HUES64 (cell line): ENCODE results near the gene ZNF483.
A peak's percentile ranks its signal among the peaks of the same experiment; 100 is the strongest.
"Not testable (repeated sequence)": the region's sequence is repeated elsewhere in the genome, so short reads cannot be mapped to it uniquely, and the experiment has no call there.

Experiments used
- H3K27ac ChIP-seq: 2 replicates; pipeline ENCODE4 v1.7.0; 2013; ENCODE audit warnings: low read depth, low read length, inconsistent platforms
- H3K27me3 ChIP-seq: 2 replicates; pipeline ENCODE4 v1.6.1; 2013; ENCODE audit warnings: mild to moderate bottlenecking, low read length; ENCODE audit not compliant: insufficient read depth
- H3K36me3 ChIP-seq: 2 replicates; pipeline ENCODE4 v1.6.1; 2013; ENCODE audit warnings: mild to moderate bottlenecking, low read length; ENCODE audit not compliant: insufficient read depth
- H3K4me1 ChIP-seq: 2 replicates; pipeline ENCODE4 v1.6.1; 2013; ENCODE audit warnings: mild to moderate bottlenecking, low read length, moderate library complexity; ENCODE audit not compliant: insufficient read depth
- H3K4me3 ChIP-seq: 2 replicates; pipeline ENCODE4 v1.5.1; 2013; ENCODE audit warnings: mild to moderate bottlenecking, low read length, moderate library complexity
- H3K9ac ChIP-seq: 2 replicates; pipeline ENCODE4 v1.6.1; 2013; ENCODE audit warnings: mild to moderate bottlenecking, low read depth, low read length
- H3K9me3 ChIP-seq: 2 replicates; pipeline ENCODE4 v1.6.1; 2013; ENCODE audit warnings: low read depth, low read length; ENCODE audit not compliant: insufficient read depth
- WGBS: fragments of 150-250, 120-280 bp; methylation state at CpG from one replicate; pipeline ENCODE4 v1.1.7; 2013; ENCODE audit warnings: missing lambda C conversion rate; 5-methylcytosine and 5-hydroxymethylcytosine counted together

The ZNF483 gene

GRCh38 chr9:111501648-111502047 lies 23.3 kb upstream of the ZNF483 start:
- no peak overlapping the region for H3K4me3 ChIP-seq
- 95% methylated on average over 6 of the region's 6 CpGs for WGBS
- no peaks in the 10 kb centered on the region for H3K4me1 ChIP-seq
- H3K27me3 ChIP-seq = no peaks in the 10 kb centered on the region
- H3K9ac ChIP-seq = no peak overlapping the region
- H3K36me3 ChIP-seq = no peaks in the 10 kb centered on the region
- H3K9me3 ChIP-seq = no peaks in the 10 kb centered on the region
- no peak overlapping the region for H3K27ac ChIP-seq

GRCh38 chr9:111502506-111502905 lies 22.5 kb upstream of the ZNF483 start:
- no peak overlapping the region for H3K9ac ChIP-seq
- WGBS = 96% methylated on average over 3 of the region's 3 CpGs
- no peak overlapping the region for H3K27ac ChIP-seq
- no peaks in the 10 kb centered on the region for H3K4me1 ChIP-seq
- H3K27me3 ChIP-seq = no peaks in the 10 kb centered on the region
- no peaks in the 10 kb centered on the region for H3K9me3 ChIP-seq
- no peak overlapping the region for H3K4me3 ChIP-seq
- H3K36me3 ChIP-seq = no peaks in the 10 kb centered on the region

- H3K27ac ChIP-seq, H3K4me1 ChIP-seq, H3K4me3 ChIP-seq, H3K36me3 ChIP-seq, H3K9ac ChIP-seq, H3K27me3 ChIP-seq: not testable (repeated sequence)
- peaks cover 10% of the 10 kb centered on the region; the same call in 1 of the 2 replicates for H3K9me3 ChIP-seq
- 88% methylated on average over 6 of the region's 6 CpGs for WGBS
Observed at GRCh38 chr9:111511581-111511980, 13.4 kb upstream of the ZNF483 start.

GRCh38 chr9:111514967-111515366 lies 10.0 kb upstream of the ZNF483 start:
- Histone ChIP-seq H3K4me3 (no peak overlapping the region), H3K9me3 (peaks cover 10% of the 10 kb centered on the region; the same call in 1 of the 2 replicates), H3K4me1 (0 out of 2 replicates have a peak, but pooled peaks cover 4% of the 10 kb centered on the region), H3K27ac (no peak overlapping the region), H3K9ac (no peak overlapping the region), H3K27me3 (no peaks in the 10 kb centered on the region), H3K36me3 (no peaks in the 10 kb centered on the region)

GRCh38 chr9:111516061-111516465 lies 8.9 kb upstream of the ZNF483 start:
- no peaks in the 10 kb centered on the region for H3K27me3 ChIP-seq
- no peak overlapping the region for H3K27ac ChIP-seq
- WGBS = 70% methylated on average over 2 of the region's 2 CpGs
- H3K4me3 ChIP-seq = no peak overlapping the region
- no peaks in the 10 kb centered on the region for H3K36me3 ChIP-seq
- peaks cover 3% of the 10 kb centered on the region; the same call in 1 of the 2 replicates for H3K9me3 ChIP-seq
- 0 out of 2 replicates have a peak, but pooled peaks cover 4% of the 10 kb centered on the region for H3K4me1 ChIP-seq
- no peak overlapping the region for H3K9ac ChIP-seq

GRCh38 chr9:111524731-111525055 lies 286 bp upstream of the ZNF483 start:
- 32% methylated on average over 7 of the region's 7 CpGs for WGBS
- peak overlapping the region; percentile 74 for H3K9ac ChIP-seq
- peaks cover 36% of the 10 kb centered on the region for H3K4me1 ChIP-seq
- H3K36me3 ChIP-seq = peaks cover 21% of the 10 kb centered on the region
- no peak overlapping the region for H3K27ac ChIP-seq
- H3K27me3 ChIP-seq = no peaks in the 10 kb centered on the region
- peak overlapping the region; percentile 83 for H3K4me3 ChIP-seq
- no peaks in the 10 kb centered on the region for H3K9me3 ChIP-seq

GRCh38 chr9:111527347-111527746 lies 2.4 kb downstream of the ZNF483 start:
- peaks cover 42% of the 10 kb centered on the region for H3K4me1 ChIP-seq
- no peaks in the 10 kb centered on the region for H3K27me3 ChIP-seq
- H3K9me3 ChIP-seq = no peaks in the 10 kb centered on the region
- peak overlapping the region; percentile 28; the same call in 1 of the 2 replicates for H3K9ac ChIP-seq
- H3K4me3 ChIP-seq = no peak overlapping the region
- 91% methylated on average over 2 of the region's 2 CpGs for WGBS
- peaks cover 42% of the 10 kb centered on the region for H3K36me3 ChIP-seq
- peak overlapping the region; percentile 96 for H3K27ac ChIP-seq

- H3K27me3 ChIP-seq = no peaks in the 10 kb centered on the region
- H3K9me3 ChIP-seq = peaks cover 7% of the 10 kb centered on the region; the same call in 1 of the 2 replicates
- H3K9ac ChIP-seq = no peak overlapping the region
- peaks cover 65% of the 10 kb centered on the region for H3K36me3 ChIP-seq
- H3K4me3 ChIP-seq = peak overlapping the region; percentile 37
- peak overlapping the region; percentile 96 for H3K27ac ChIP-seq
- peaks cover 42% of the 10 kb centered on the region for H3K4me1 ChIP-seq
- 0% methylated on average over 1 of the region's 2 CpGs for WGBS
Observed at GRCh38 chr9:111529787-111530186, 4.8 kb downstream of the ZNF483 start.

GRCh38 chr9:111531716-111532115 lies 6.7 kb downstream of the ZNF483 start:
- peaks cover 32% of the 10 kb centered on the region for H3K4me1 ChIP-seq
- 97% methylated on average over 4 of the region's 4 CpGs for WGBS
- H3K4me3 ChIP-seq = no peak overlapping the region
- H3K27me3 ChIP-seq = no peaks in the 10 kb centered on the region
- peaks cover 18% of the 10 kb centered on the region; the same call in 1 of the 2 replicates for H3K9me3 ChIP-seq
- H3K36me3 ChIP-seq = peaks cover 84% of the 10 kb centered on the region
- no peak overlapping the region for H3K9ac ChIP-seq
- H3K27ac ChIP-seq = no peak overlapping the region

GRCh38 chr9:111533099-111533790 lies 8.3 kb downstream of the ZNF483 start:
- peaks cover 19% of the 10 kb centered on the region for H3K4me1 ChIP-seq
- H3K4me3 ChIP-seq = no peak overlapping the region
- H3K27ac ChIP-seq = no peak overlapping the region
- H3K9ac ChIP-seq = no peak overlapping the region
- no peaks in the 10 kb centered on the region for H3K27me3 ChIP-seq
- peaks cover 87% of the 10 kb centered on the region for H3K36me3 ChIP-seq
- H3K9me3 ChIP-seq = peaks cover 33% of the 10 kb centered on the region
- 94% methylated on average over 5 of the region's 5 CpGs for WGBS

- WGBS = 96% methylated on average over 10 of the region's 11 CpGs
- H3K9ac ChIP-seq = no peak overlapping the region
- no peak overlapping the region for H3K4me3 ChIP-seq
- H3K36me3 ChIP-seq = peaks cover 100% of the 10 kb centered on the region
- no peaks in the 10 kb centered on the region for H3K27me3 ChIP-seq
- H3K4me1 ChIP-seq = no peaks in the 10 kb centered on the region
- peaks cover 98% of the 10 kb centered on the region for H3K9me3 ChIP-seq
- no peak overlapping the region for H3K27ac ChIP-seq
Observed at GRCh38 chr9:111542497-111543254, 17.7 kb downstream of the ZNF483 start.
